ENCODE results near the gene GABBR1.

Gene GABBR1

DNA sequence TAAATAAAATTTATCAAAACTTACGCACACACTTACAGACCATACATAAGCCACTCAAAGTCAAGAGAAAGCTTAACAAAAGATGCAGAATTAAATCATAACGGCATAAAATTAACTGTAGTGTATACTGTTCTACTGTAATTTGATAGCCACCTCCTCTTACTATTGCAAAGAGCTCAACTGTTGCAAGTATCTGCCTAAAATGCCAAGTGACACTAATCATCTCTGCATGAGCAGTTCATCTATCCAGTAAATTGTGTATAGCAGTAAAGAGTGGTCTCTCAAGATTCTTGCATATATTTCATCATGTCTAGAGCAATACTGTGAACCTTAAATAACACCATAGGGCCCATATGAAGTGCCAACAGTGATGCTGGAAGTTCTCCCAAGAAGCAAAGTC lies 35.8 kb downstream of the GABBR1 start:
- Histone ChIP-seq H3K36me3 (replicated peaks) (peaks cover 7% of the 10 kb centered on the region), H3K27me3 (replicated peaks) (no peaks in the 10 kb centered on the region), H3K27ac (no peak overlapping the region), H3K4me3 (ENCODE audit: low read depth, low read length) (no peak overlapping the region)
- no peak for TF ChIP-seq CTCF (IDR thresholded peaks at IDR 0.05; ENCODE audit: low read depth, low read length, missing control alignments)
- in situ Hi-C loops (cut with HindIII; ENCODE audit: low pct_ligation_motif_present, low sequenced_read_pairs) = no loop called here
- no peak for DNase-seq

- in situ Hi-C loops (cut with HindIII; ENCODE audit: low pct_ligation_motif_present, low sequenced_read_pairs) = no loop called here
- DNase-seq = no peak
- no peak overlapping the region for H3K27ac ChIP-seq
- H3K36me3 ChIP-seq (replicated peaks) = peaks cover under 1% of the 10 kb centered on the region
- no peaks in the 10 kb centered on the region for H3K27me3 ChIP-seq (replicated peaks)
- no peak overlapping the region for H3K4me3 ChIP-seq (ENCODE audit: low read depth, low read length)
- TF ChIP-seq CTCF (IDR thresholded peaks at IDR 0.05; ENCODE audit: low read depth, low read length, missing control alignments) = no peak
Observed at GRCh38 chr6:29596381-29596900, 36.5 kb downstream of the GABBR1 start.

GRCh38 chr6:29593199-29593855 lies 39.7 kb downstream of the GABBR1 start:
- Histone ChIP-seq H3K36me3 (replicated peaks) (no peaks in the 10 kb centered on the region), H3K27me3 (replicated peaks) (no peaks in the 10 kb centered on the region), H3K4me3 (ENCODE audit: low read depth, low read length) (no peak overlapping the region), H3K27ac (no peak overlapping the region)
- in situ Hi-C loops (cut with HindIII; ENCODE audit: low pct_ligation_motif_present, low sequenced_read_pairs) = no loop called here
- TF ChIP-seq CTCF (IDR thresholded peaks at IDR 0.05; ENCODE audit: low read depth, low read length, missing control alignments) = no peak
- no peak for DNase-seq

- no peaks in the 10 kb centered on the region for H3K27me3 ChIP-seq (replicated peaks)
- in situ Hi-C loops (cut with HindIII; ENCODE audit: low pct_ligation_motif_present, low sequenced_read_pairs) = no loop called here
- DNase-seq = no peak
- no peak overlapping the region for H3K4me3 ChIP-seq (ENCODE audit: low read depth, low read length)
- H3K27ac ChIP-seq = no peak overlapping the region
- TF ChIP-seq CTCF (IDR thresholded peaks at IDR 0.05; ENCODE audit: low read depth, low read length, missing control alignments) = no peak
- no peaks in the 10 kb centered on the region for H3K36me3 ChIP-seq (replicated peaks)
Observed at GRCh38 chr6:29591677-29592076, 41.3 kb downstream of the GABBR1 start.

GRCh38 chr6:29590218-29590808 lies 42.7 kb downstream of the GABBR1 start:
- in situ Hi-C loops (cut with HindIII; ENCODE audit: low pct_ligation_motif_present, low sequenced_read_pairs) = no loop called here
- no peak for DNase-seq
- Histone ChIP-seq H3K4me3 (ENCODE audit: low read depth, low read length) (no peak overlapping the region), H3K36me3 (replicated peaks) (no peaks in the 10 kb centered on the region), H3K27ac (no peak overlapping the region), H3K27me3 (replicated peaks) (no peaks in the 10 kb centered on the region)
- no peak for TF ChIP-seq CTCF (IDR thresholded peaks at IDR 0.05; ENCODE audit: low read depth, low read length, missing control alignments)
